ENCODE measurements around the gene HBA1.
"Not testable (repeated sequence)": the region's sequence is repeated elsewhere in the genome, so short reads cannot be mapped to it uniquely, and the experiment has no call there.

Gene HBA1

GRCh38 chr16:176477-177382, at the start of gene HBA1:
Gene HBA1 (plus strand): TSS chr16:176680. CDS start chr16:176717, 37 bp downstream.
- H3K4me1 ChIP-seq (ENCODE audit: insufficient read depth, low read length); H3K9ac ChIP-seq (ENCODE audit: low read depth, low read length); H3K36me3 ChIP-seq (ENCODE audit: insufficient read depth, low read length); H3K9me3 ChIP-seq (ENCODE audit: control insufficient read depth, insufficient read depth, low read length): not testable (repeated sequence)

- Histone ChIP-seq H3K36me3 (ENCODE audit: insufficient read depth, low read length) (no peaks in the 10 kb centered on the region), H3K9ac (ENCODE audit: low read depth, low read length) (no peak overlapping the region), H3K4me1 (ENCODE audit: insufficient read depth, low read length) (no peaks in the 10 kb centered on the region)
These were observed 47.4 kb upstream of the HBA1 start for GRCh38 chr16:129075-129474.

GRCh38 chr16:130533-131173, 45.8 kb upstream of the HBA1 start:
- Histone ChIP-seq H3K9ac (ENCODE audit: low read depth, low read length) (no peak overlapping the region), H3K4me1 (ENCODE audit: insufficient read depth, low read length) (no peaks in the 10 kb centered on the region), H3K36me3 (ENCODE audit: insufficient read depth, low read length) (no peaks in the 10 kb centered on the region), H3K9me3 (ENCODE audit: control insufficient read depth, insufficient read depth, low read length) (no peaks in the 10 kb centered on the region)

More at GRCh38 chr16:129075-129474, 47.4 kb upstream of the HBA1 start:
- H3K9me3 ChIP-seq (ENCODE audit: control insufficient read depth, insufficient read depth, low read length): no peaks in the 10 kb centered on the region

GRCh38 chr16:132120-132519, 44.4 kb upstream of the HBA1 start:
- Histone ChIP-seq H3K9me3 (ENCODE audit: control insufficient read depth, insufficient read depth, low read length) (no peaks in the 10 kb centered on the region), H3K9ac (ENCODE audit: low read depth, low read length) (no peak overlapping the region), H3K36me3 (ENCODE audit: insufficient read depth, low read length) (no peaks in the 10 kb centered on the region), H3K4me1 (ENCODE audit: insufficient read depth, low read length) (no peaks in the 10 kb centered on the region)

GRCh38 chr16:133716-134115, 42.8 kb upstream of the HBA1 start:
- H3K9me3 ChIP-seq (ENCODE audit: control insufficient read depth, insufficient read depth, low read length): no peaks in the 10 kb centered on the region
- no peaks in the 10 kb centered on the region for H3K36me3 ChIP-seq (ENCODE audit: insufficient read depth, low read length)
- H3K9ac ChIP-seq (ENCODE audit: low read depth, low read length): no peak overlapping the region
- H3K4me1 ChIP-seq (ENCODE audit: insufficient read depth, low read length): no peaks in the 10 kb centered on the region

GRCh38 chr16:138049-138417, 38.4 kb upstream of the HBA1 start:
- Histone ChIP-seq H3K36me3 (ENCODE audit: insufficient read depth, low read length) (no peaks in the 10 kb centered on the region), H3K9me3 (ENCODE audit: control insufficient read depth, insufficient read depth, low read length) (no peaks in the 10 kb centered on the region), H3K9ac (ENCODE audit: low read depth, low read length) (peak overlapping the region; percentile 87), H3K4me1 (ENCODE audit: insufficient read depth, low read length) (no peaks in the 10 kb centered on the region)

- no peaks in the 10 kb centered on the region for H3K4me1 ChIP-seq (ENCODE audit: insufficient read depth, low read length)
- H3K9ac ChIP-seq (ENCODE audit: low read depth, low read length): no peak overlapping the region
- H3K36me3 ChIP-seq (ENCODE audit: insufficient read depth, low read length): no peaks in the 10 kb centered on the region
- H3K9me3 ChIP-seq (ENCODE audit: control insufficient read depth, insufficient read depth, low read length): no peaks in the 10 kb centered on the region
These were observed 36.2 kb upstream of the HBA1 start for GRCh38 chr16:140175-140857.

- no peaks in the 10 kb centered on the region for H3K36me3 ChIP-seq (ENCODE audit: insufficient read depth, low read length)
- H3K4me1 ChIP-seq (ENCODE audit: insufficient read depth, low read length): no peaks in the 10 kb centered on the region
- H3K9ac ChIP-seq (ENCODE audit: low read depth, low read length): no peak overlapping the region
- H3K9me3 ChIP-seq (ENCODE audit: control insufficient read depth, insufficient read depth, low read length): no peaks in the 10 kb centered on the region
These were observed 34.0 kb upstream of the HBA1 start for GRCh38 chr16:142405-142967.

- Histone ChIP-seq H3K9me3 (ENCODE audit: control insufficient read depth, insufficient read depth, low read length) (no peaks in the 10 kb centered on the region), H3K9ac (ENCODE audit: low read depth, low read length) (no peak overlapping the region), H3K4me1 (ENCODE audit: insufficient read depth, low read length) (no peaks in the 10 kb centered on the region), H3K36me3 (ENCODE audit: insufficient read depth, low read length) (no peaks in the 10 kb centered on the region)
These were observed 33.4 kb upstream of the HBA1 start for GRCh38 chr16:143047-143446.

- H3K4me1 ChIP-seq (ENCODE audit: insufficient read depth, low read length): no peaks in the 10 kb centered on the region
- no peaks in the 10 kb centered on the region for H3K36me3 ChIP-seq (ENCODE audit: insufficient read depth, low read length)
- H3K9ac ChIP-seq (ENCODE audit: low read depth, low read length): no peak overlapping the region
- no peaks in the 10 kb centered on the region for H3K9me3 ChIP-seq (ENCODE audit: control insufficient read depth, insufficient read depth, low read length)
These were observed 33.0 kb upstream of the HBA1 start for GRCh38 chr16:143456-143855.

GRCh38 chr16:144797-145252, 31.7 kb upstream of the HBA1 start:
- Histone ChIP-seq H3K4me1 (ENCODE audit: insufficient read depth, low read length) (no peaks in the 10 kb centered on the region), H3K9me3 (ENCODE audit: control insufficient read depth, insufficient read depth, low read length) (no peaks in the 10 kb centered on the region)

GRCh38 chr16:146646-147045, 29.8 kb upstream of the HBA1 start:
- Histone ChIP-seq H3K9ac (ENCODE audit: low read depth, low read length) (no peak overlapping the region), H3K4me1 (ENCODE audit: insufficient read depth, low read length) (no peaks in the 10 kb centered on the region), H3K9me3 (ENCODE audit: control insufficient read depth, insufficient read depth, low read length) (no peaks in the 10 kb centered on the region)

More at GRCh38 chr16:144797-145252, 31.7 kb upstream of the HBA1 start:
- Histone ChIP-seq H3K36me3 (ENCODE audit: insufficient read depth, low read length) (no peaks in the 10 kb centered on the region), H3K9ac (ENCODE audit: low read depth, low read length) (no peak overlapping the region)

GRCh38 chr16:149024-149660, 27.3 kb upstream of the HBA1 start:
- Histone ChIP-seq H3K9me3 (ENCODE audit: control insufficient read depth, insufficient read depth, low read length) (no peaks in the 10 kb centered on the region), H3K4me1 (ENCODE audit: insufficient read depth, low read length) (no peaks in the 10 kb centered on the region), H3K36me3 (ENCODE audit: insufficient read depth, low read length) (no peaks in the 10 kb centered on the region), H3K9ac (ENCODE audit: low read depth, low read length) (no peak overlapping the region)

More at GRCh38 chr16:146646-147045, 29.8 kb upstream of the HBA1 start:
- H3K36me3 ChIP-seq (ENCODE audit: insufficient read depth, low read length): no peaks in the 10 kb centered on the region

All from ES-I3 (cell line).